ENCODE results near the gene LCMT1. TPM values are rescaled to one million over a fixed set of nuclear protein-coding genes. Genes with fewer than 3 reads are reported as not detected.
"Not testable (repeated sequence)": the region's sequence is repeated elsewhere in the genome, so short reads cannot be mapped to it uniquely, and the experiment has no call there.

LCMT1 gene
- total RNA-seq (2014; rRNA removed; shearing (Covaris generic)), result 36.3 and 54.3 TPM in 2 replicates

DNA sequence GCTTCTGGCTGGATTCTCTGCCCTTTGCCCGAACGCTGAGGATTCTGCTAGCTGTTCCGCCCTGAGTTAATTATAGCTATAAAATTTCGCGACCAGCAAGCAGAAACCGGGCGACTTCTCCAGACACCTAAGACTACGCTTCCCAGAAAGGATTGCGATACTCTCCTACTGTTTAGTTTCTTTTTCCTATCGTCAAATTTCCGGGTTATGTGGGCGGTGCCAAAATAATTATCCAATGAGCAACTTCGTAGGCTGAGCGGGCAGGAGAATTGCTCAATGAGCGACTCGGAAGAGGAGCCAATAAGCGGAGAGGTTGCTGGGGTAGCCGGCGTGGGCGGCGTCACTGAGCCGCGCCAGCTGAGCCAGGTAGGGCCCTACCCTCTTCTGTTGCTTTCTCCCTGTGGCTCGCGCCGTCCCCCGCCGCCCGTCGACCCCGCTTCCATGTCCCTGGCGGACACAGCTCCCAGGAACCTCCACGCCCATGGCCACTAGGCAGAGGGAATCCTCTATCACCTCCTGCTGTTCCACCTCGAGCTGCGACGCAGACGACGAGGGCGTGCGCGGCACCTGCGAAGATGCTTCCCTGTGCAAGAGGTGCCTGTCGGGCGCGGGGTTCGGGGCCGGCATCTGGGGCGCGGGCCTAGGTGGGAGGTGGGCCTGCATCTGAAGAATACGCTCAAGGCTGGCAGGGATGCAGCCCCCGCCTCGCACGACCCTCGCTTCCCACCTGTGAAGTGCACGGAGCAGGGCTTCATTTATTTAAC, at the start of gene LCMT1:
Gene LCMT1 (plus strand): TSS at position 340 of the 764 bp plus-strand sequence. CDS start 142 bp downstream, at position 482.
- Histone ChIP-seq H3K36me3 (no peaks in the 10 kb centered on the region), H3K27ac (peak within 1 kb of the TSS; percentile 48), H3K27me3 (replicated peaks) (no peaks in the 10 kb centered on the region), H3K9me3 (replicated peaks) (no peaks in the 10 kb centered on the region), H3K4me3 (peak within 1 kb of the TSS; percentile 67), H3K4me1 (replicated peaks) (peaks cover 38% of the 10 kb centered on the region)
- DNase-seq (ENCODE audit: low read depth in 1 of 2, low spot score in 2 of 2), result peak; percentile 94 to 97

DNA sequence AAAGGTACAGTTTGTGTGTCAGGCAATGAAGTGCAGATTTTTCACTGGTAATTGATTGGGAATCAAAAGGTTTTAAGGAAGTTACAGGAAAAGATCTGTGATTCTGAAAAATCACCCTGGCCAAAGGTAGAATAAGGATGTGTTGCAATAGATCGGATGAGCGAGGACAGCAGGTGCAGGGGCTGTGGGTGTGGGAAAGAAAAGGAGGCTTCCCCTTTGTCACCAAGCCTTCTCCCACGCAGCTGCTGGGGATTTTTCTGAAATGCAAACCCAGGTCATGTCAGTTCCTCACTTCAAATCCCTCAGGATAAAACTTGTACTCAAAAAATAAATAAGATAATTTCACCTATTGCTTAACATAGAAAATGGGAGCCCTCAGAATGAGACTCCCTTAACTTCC, 48.4 kb upstream of the LCMT1 start:
- Histone ChIP-seq H3K36me3 (no peaks in the 10 kb centered on the region), H3K9me3 (replicated peaks) (no peaks in the 10 kb centered on the region), H3K27me3 (replicated peaks) (no peaks in the 10 kb centered on the region), H3K4me3 (no peak overlapping the region), H3K27ac (no peak overlapping the region), H3K4me1 (replicated peaks) (peaks cover 29% of the 10 kb centered on the region)
- no peak for DNase-seq (ENCODE audit: low read depth in 1 of 2, low spot score in 2 of 2)

DNA sequence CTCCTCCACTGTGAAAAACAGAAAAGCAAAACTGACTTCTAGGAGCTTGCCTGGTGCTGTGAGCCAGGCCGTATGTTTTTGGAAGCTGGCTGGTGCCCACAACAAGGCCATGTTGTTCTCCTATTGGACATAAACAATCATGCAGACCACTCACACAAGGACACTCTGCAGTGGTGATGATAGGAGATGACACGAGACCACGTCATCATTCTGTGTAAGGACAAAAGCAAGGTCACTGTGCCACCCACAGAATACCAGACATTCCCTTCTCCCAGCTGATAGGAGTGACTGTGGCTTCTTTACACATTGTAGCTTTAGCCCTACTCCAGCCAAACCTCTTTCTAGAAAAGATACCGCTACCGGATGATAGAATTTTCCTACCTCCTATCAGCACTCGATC, 47.7 kb upstream of the LCMT1 start:
- H3K27ac ChIP-seq, result 0 out of 2 replicates have a peak overlapping the region, but pooled peaks have one; percentile 9
- peaks cover 29% of the 10 kb centered on the region for H3K4me1 ChIP-seq (replicated peaks)
- H3K27me3 ChIP-seq (replicated peaks), result no peaks in the 10 kb centered on the region
- H3K9me3 ChIP-seq (replicated peaks), result no peaks in the 10 kb centered on the region
- DNase-seq (ENCODE audit: low read depth in 1 of 2, low spot score in 2 of 2), result peak; percentile 62 to 66
- no peaks in the 10 kb centered on the region for H3K36me3 ChIP-seq
- H3K4me3 ChIP-seq, result no peak overlapping the region

DNA sequence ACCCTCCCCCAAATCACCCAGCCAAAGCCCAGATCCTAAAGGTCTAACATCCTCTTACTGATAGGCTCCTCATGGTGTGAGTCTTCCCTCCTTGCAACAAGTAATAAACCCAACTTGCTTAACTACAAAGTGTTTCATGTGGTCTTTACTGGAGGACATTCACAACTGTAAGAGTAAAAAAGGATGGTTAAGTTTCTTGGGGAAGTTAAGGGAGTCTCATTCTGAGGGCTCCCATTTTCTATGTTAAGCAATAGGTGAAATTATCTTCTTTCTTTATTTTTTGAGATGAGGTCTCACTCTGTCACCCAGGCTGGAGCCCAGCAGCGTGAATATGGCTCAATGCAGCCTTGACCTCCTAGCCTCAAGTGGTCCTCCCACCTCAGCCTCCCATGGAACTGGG, 47.3 kb upstream of the LCMT1 start:
- not testable (repeated sequence) for H3K36me3 ChIP-seq; H3K27me3 ChIP-seq (replicated peaks); DNase-seq (ENCODE audit: low read depth in 1 of 2, low spot score in 2 of 2); H3K4me3 ChIP-seq; H3K9me3 ChIP-seq (replicated peaks)
- Histone ChIP-seq H3K4me1 (replicated peaks) (peaks cover 29% of the 10 kb centered on the region), H3K27ac (peak overlapping the region; percentile 9; the same call in 1 of the 2 replicates)

DNA sequence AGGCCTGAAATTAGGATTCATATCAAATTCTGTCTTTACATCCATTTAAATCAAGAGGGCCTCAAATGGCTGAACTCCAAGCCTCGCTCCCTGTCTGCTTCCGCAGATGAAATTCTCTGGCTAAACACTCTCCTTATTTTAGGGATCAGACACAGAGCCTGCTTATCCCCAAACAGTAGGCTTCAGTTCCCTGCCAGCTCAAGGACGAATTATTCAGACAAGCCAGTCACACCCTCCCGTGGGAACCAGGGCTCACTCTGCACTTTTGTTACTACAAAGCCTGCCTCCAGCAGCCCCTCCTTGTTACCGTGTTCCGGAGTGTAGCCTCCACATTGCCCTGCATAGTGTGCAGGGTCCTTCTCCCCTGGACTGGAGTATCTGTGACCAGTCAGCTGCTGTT, 46.6 kb upstream of the LCMT1 start:
- Histone ChIP-seq H3K4me1 (replicated peaks) (peaks cover 29% of the 10 kb centered on the region), H3K27ac (no peak overlapping the region), H3K4me3 (no peak overlapping the region), H3K27me3 (replicated peaks) (no peaks in the 10 kb centered on the region), H3K36me3 (no peaks in the 10 kb centered on the region), H3K9me3 (replicated peaks) (no peaks in the 10 kb centered on the region)
- DNase-seq (ENCODE audit: low read depth in 1 of 2, low spot score in 2 of 2), result no peak

DNA sequence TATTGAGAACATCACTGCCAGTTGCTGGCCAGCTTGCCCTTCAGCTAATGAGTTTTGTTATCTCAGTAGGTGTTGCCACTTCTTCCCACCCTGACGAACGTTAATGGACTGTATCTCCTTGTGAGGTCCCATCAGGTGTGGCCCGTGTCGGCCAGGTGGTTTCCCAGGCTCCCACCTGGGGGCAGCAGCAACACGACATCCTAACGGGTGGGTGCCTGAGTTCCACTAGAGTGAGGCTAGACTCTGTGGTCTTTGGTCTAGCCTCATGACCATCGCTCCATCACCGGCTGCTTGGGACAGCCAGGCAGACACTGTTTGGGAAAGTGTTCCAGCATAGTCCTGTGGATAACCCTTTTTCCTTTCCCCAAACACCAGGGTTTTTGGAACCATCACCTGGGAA, 45.6 kb upstream of the LCMT1 start:
- no peak overlapping the region for H3K27ac ChIP-seq
- H3K4me3 ChIP-seq, result no peak overlapping the region
- DNase-seq (ENCODE audit: low read depth in 1 of 2, low spot score in 2 of 2), result no peak
- no peaks in the 10 kb centered on the region for H3K27me3 ChIP-seq (replicated peaks)
- H3K36me3 ChIP-seq, result no peaks in the 10 kb centered on the region
- no peaks in the 10 kb centered on the region for H3K9me3 ChIP-seq (replicated peaks)
- peaks cover 29% of the 10 kb centered on the region for H3K4me1 ChIP-seq (replicated peaks)

DNA sequence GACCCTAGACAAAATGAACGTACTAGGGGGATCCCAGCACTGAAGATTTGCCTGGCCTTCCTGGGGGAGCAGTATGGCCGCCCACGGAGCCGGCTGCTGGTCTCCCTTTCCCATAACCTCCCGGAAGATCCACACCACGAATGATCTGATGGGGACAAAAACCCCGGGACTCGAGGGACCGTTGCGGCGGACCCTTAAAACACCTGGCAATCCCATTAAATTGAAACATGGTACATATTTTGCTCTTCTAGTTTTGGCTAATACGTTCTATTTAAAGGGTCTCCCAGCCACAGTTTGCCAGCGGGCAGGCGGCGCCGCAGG, 45.2 kb upstream of the LCMT1 start:
- no peaks in the 10 kb centered on the region for H3K36me3 ChIP-seq
- peak overlapping the region; percentile 72 for H3K27ac ChIP-seq
- no peaks in the 10 kb centered on the region for H3K27me3 ChIP-seq (replicated peaks)
- no peak for DNase-seq (ENCODE audit: low read depth in 1 of 2, low spot score in 2 of 2)
- peak overlapping the region; percentile 71 for H3K4me3 ChIP-seq
- no peaks in the 10 kb centered on the region for H3K9me3 ChIP-seq (replicated peaks)
- peaks cover 29% of the 10 kb centered on the region for H3K4me1 ChIP-seq (replicated peaks)

DNA sequence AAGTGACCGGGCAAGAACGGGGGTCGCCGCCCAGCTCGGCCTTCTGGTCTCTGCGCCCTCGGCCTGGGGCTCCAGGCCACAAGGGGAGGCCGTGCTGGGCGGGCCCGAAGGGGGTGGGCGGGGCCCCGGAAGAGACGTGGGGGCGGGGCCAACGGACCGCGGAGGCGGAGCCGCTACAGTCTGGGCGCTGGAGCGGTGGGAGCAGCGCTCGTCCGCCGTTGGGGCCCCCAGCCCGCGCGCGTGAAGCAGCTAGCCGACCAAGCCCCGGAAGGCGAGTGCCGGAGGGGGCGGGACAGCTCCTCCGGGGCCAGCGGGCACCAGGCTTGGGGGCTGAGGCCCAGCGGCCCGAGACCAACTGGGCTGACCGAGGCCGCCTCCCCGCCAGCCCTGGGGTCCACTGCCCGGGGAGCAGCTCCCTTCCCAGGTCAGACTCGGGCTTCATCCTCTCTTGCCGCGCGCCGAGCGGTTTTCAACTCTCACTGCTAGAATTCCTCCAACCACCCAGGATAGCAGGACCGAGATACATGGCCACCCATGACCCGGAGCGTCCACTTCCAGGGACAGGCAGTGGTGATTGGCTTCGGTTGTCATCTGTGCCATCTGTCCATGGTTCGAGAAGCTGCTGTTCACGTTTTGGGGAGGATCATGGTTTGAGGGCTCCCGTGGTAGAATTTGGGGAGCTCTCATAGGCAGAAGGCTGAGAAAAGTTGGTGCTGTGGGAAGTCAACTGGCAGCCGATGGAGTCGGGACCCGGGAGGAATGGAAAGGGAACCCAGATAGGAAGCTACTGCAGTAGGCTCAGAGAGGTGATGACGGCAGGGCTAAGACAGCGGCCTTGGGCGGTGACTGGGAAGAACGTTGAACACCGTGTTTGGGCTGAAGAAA, 44.6 kb upstream of the LCMT1 start:
- H3K9me3 ChIP-seq (replicated peaks), result no peaks in the 10 kb centered on the region
- peak; percentile 76 to 84 for DNase-seq (ENCODE audit: low read depth in 1 of 2, low spot score in 2 of 2)
- peak overlapping the region; percentile 71 for H3K4me3 ChIP-seq
- peaks cover 29% of the 10 kb centered on the region for H3K4me1 ChIP-seq (replicated peaks)
- H3K27me3 ChIP-seq (replicated peaks), result no peaks in the 10 kb centered on the region
- H3K36me3 ChIP-seq, result no peaks in the 10 kb centered on the region
- H3K27ac ChIP-seq, result peak overlapping the region; percentile 72

DNA sequence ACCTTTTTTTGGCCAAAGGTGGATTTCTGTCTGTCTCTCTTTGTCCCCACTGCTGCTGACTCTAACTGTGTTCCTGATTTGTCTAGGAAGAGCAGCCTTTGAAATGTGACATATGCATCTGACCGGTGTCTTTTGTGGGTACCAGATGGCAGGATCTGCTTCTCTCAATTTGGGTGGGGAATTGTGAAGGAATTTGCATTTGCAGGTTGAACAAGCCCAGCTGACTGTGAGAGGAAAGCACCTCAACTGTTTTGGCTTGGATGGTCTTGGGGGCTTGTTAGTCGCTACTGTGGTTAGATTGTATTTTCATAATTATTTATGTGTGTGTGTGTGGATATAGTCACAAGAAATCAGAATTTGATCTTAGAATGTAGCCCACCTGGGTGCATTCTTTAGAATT, 37.7 kb upstream of the LCMT1 start:
- Histone ChIP-seq H3K27me3 (replicated peaks) (no peaks in the 10 kb centered on the region), H3K36me3 (no peaks in the 10 kb centered on the region), H3K9me3 (replicated peaks) (no peaks in the 10 kb centered on the region), H3K4me1 (replicated peaks) (no peaks in the 10 kb centered on the region), H3K4me3 (no peak overlapping the region), H3K27ac (no peak overlapping the region)
- DNase-seq (ENCODE audit: low read depth in 1 of 2, low spot score in 2 of 2), result no peak

DNA sequence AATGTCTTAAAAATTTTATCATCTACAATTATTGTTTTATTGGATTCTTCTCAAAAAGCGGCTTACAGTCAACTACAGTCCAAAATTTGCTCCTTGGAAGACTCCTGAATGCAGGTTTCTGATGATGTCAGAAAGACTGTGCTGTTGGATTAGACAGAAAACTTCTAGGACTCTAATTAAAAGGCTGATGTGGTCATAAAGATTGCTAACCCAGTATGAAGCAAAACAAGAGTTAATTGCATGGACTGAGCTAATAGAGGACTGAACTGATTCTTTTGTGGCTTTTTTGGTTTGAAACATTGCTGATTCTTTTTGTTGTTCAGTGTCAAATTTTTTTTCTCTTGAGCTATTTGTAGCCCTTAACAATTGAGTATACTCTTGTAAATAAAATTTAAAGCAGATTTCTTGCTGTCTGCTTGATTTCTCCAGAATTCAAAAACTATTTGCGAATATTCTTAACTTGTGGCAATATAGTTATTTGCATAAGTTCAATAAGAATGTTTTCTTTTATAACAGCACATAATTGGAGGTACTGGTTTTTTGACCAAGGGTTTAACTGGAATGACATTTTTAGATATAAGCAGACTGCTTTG, 33.1 kb upstream of the LCMT1 start:
- Histone ChIP-seq H3K27me3 (replicated peaks) (no peaks in the 10 kb centered on the region), H3K4me3 (no peak overlapping the region), H3K4me1 (replicated peaks) (no peaks in the 10 kb centered on the region), H3K36me3 (no peaks in the 10 kb centered on the region), H3K9me3 (replicated peaks) (no peaks in the 10 kb centered on the region), H3K27ac (no peak overlapping the region)
- DNase-seq (ENCODE audit: low read depth in 1 of 2, low spot score in 2 of 2), result no peak

DNA sequence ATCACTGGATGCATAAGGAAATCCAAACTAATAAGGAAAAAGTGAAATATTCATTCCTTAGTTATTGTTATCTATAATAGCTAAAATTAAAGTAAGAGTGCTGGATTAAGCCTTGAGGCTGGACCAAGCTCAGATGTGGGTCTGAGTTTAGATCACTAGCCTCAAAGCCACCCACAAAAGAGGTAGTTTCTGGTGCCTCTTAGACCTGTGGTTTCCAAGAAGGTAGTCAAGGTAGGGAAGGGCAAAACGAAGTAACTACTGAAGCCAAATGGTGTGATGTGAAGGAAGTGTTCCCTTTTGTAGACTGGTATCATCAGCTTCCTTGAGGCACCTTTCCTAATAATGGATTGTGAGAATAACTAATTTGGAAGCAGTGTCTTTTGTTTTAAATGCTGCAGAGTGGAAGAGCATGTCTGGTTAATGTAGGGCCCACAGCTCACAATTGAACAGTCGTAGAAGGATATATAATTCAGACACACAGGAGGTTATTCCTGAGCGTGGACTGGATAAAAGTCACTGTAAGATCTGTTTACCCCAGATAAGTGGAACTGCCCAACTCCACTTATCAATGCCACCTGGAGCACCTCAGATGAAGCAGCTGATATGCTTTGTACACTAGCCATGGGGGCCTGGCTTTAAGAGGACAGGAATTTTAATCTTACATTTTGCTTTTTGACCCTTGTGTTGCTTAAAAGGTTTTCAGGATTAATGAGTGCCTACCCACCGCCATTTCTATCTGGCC, 31.7 kb upstream of the LCMT1 start:
- Histone ChIP-seq H3K27me3 (replicated peaks) (no peaks in the 10 kb centered on the region), H3K4me1 (replicated peaks) (no peaks in the 10 kb centered on the region), H3K4me3 (no peak overlapping the region), H3K36me3 (no peaks in the 10 kb centered on the region), H3K9me3 (replicated peaks) (no peaks in the 10 kb centered on the region), H3K27ac (no peak overlapping the region)
- DNase-seq (ENCODE audit: low read depth in 1 of 2, low spot score in 2 of 2), result no peak

DNA sequence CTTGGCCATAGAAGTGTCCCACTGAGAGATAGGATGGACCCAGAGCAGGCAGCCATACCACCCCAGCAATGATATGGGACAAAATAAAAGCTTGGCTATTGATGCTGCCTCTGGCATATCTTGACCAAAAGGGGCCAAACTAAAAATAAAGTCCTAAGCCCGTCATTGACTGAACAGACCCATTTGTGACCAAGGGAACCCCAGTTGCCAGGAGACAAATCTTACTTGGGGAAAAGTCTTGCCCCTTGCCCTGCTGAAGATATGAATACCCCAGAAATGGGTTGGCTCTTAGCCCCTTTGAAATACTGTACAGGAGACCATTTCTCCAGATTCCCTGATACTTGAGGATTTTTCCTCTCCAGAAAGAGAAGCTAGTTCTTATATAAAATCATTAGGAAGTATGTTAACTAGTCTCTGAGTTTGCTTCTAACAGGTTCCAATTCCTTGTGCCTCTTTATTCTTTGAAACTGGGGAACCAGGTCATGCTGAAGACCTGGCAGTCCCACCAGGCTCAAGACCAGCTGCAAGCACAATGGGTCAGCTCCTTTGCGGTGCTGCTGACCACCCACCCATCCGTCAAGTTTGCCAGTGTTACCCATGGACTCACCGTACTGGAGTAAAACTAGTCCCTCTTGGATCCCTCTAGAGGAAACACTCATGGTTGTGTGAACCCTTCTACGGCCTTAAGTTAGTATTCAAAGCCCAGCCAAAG, 31.0 kb upstream of the LCMT1 start:
- H3K4me1 ChIP-seq (replicated peaks), result no peaks in the 10 kb centered on the region
- no peaks in the 10 kb centered on the region; the same call in 1 of the 2 replicates for H3K27me3 ChIP-seq (replicated peaks)
- no peaks in the 10 kb centered on the region for H3K9me3 ChIP-seq (replicated peaks)
- H3K27ac ChIP-seq, result no peak overlapping the region
- H3K36me3 ChIP-seq, result no peaks in the 10 kb centered on the region
- no peak for DNase-seq (ENCODE audit: low read depth in 1 of 2, low spot score in 2 of 2)
- no peak overlapping the region for H3K4me3 ChIP-seq

DNA sequence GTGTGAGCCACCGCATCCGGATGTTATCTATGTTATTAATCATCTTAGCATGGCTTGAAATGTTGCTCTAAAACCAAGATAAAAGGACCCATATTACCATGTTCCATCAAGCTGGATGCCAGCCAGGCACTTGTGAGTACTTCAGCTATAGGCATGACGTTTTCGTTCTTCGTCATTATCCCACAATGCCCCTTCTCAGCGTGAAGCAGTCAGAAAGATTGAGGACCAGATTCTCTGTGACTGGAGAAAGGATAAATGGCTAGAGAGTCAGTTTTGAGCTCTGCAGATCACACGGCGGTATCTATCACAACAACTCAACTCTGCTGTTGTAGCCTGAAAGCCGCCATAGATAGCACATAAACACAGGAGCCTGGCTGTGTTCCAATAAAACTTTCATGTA, 29.8 kb upstream of the LCMT1 start:
- H3K4me1 ChIP-seq (replicated peaks), result no peaks in the 10 kb centered on the region
- no peaks in the 10 kb centered on the region; the same call in 1 of the 2 replicates for H3K27me3 ChIP-seq (replicated peaks)
- no peak overlapping the region for H3K4me3 ChIP-seq
- H3K27ac ChIP-seq, result no peak overlapping the region
- no peaks in the 10 kb centered on the region for H3K9me3 ChIP-seq (replicated peaks)
- H3K36me3 ChIP-seq, result no peaks in the 10 kb centered on the region
- no peak for DNase-seq (ENCODE audit: low read depth in 1 of 2, low spot score in 2 of 2)
